ENCODE data around the gene PMS1.
A peak's percentile ranks its signal among the peaks of the same experiment; 100 is the strongest.
"Not testable (repeated sequence)": the region's sequence is repeated elsewhere in the genome, so short reads cannot be mapped to it uniquely, and the experiment has no call there.

PMS1 gene

DNA sequence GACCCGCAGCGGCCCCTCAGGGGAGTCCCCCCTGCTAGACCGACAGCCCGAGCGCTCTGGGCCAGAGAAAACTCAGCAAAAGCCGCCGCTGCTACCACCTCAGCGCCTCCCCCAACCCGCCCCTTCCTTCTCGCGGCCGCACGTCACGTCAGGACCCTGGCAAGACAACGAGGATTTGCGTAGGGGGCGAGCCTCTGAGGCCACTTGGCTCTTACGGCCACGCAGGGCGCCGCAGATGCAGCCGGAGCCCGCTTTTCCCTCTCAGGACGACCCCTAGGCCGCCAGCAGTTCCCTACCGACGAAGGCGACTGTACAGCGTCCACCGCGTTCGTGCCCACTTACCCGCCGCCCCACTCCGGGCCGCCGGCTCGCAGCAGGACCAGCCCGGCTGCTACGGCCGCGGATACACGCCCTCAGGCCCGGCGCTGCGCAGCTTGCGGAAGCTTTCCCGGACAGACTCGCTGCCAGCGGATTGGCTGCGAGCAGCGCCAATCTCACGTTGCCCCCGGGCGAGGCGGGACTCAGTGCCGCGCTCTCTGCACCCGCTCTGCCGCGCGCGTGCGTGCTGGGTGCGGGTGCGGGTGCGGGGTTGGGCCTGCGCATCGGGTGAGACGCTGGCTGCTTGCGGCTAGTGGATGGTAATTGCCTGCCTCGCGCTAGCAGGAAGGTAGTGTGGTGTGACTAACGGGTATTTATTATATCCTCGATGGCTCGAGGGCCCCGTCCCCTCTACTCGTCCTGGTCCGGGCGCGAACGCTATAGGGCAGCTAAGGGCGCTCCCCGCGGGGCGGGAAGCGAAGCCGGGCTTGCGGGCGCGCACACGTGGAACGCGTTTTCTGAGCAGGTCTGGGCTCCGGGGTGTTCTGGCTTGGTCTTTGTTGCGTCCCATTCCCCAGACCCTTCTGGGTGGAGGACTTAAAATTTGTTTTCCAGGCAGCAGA lies at the start of gene PMS1, which contains the start of gene ORMDL1:
Gene PMS1 (plus strand): TSS at position 524 of the 941 bp plus-strand sequence. CDS start 7,360 bp downstream, outside the sequence.
Gene ORMDL1 (minus strand): TSS at position 413 of the 941 bp plus-strand sequence. CDS start 1,744 bp downstream, outside the sequence.
- DNase-seq (ENCODE audit: low read depth in 2 of 3, low spot score in 1 of 3): peak; percentile 84 to 94 (median 88)

DNA sequence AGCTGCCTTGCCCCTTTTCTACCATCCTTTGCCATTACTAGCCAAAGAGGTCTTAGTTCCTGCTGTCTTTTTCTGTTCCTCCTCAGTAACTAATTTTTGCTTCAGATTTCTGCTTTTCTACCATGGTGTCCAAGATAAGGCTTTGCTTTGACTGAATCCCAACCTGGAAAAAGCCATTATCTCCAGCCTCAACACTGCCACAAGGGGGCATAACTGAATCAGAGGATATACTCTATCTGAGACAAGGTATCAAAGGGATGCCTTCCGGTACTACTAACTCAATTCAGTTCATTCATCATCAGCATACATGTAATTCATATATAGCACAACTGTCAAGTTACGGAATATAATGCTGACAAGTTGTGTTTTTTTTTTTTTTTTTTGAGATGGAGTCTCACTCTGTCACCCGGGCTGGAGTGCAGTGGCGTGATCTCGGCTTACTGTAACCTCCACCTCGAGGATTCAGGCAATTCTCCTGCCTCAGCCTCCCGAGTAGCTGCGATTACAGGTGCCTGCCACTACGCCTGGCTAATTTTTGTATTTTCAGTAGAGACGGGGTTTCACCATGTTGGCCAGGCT lies 33.1 kb upstream of the PMS1 start:
- peak in 1 of 3 donors; percentile 49 for DNase-seq (ENCODE audit: low read depth in 2 of 3, low spot score in 1 of 3)

DNA sequence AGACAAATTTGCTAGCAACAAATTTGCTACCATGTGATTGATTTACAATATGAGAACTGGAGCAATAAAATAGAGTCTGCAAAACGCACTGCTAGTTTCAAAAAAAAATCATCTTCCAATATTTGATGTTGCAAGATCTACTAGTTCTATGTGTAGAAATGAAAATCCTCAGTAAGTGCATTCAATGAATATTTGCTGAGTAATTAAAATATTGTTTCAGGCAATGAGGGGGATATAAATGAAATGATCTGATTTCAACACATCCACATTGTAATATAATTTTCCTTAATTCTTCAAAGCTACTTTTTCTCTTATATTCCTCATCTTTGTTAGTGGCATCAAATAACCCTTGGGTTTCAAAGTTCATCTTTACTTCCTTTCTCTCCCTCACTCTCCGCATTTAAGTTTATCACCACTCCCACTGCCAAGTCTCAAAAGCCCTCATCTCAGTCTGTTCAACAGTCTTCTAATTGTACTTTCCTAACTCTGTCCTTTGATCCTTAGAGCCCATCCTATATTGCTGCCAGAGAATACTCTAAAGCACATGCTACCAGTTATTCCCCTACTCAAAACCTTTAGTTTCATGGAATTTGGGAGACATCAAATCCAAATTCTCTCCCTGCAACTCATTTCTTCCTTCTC lies 27.8 kb upstream of the PMS1 start:
- DNase-seq (ENCODE audit: low read depth in 2 of 3, low spot score in 1 of 3): no peak

DNA sequence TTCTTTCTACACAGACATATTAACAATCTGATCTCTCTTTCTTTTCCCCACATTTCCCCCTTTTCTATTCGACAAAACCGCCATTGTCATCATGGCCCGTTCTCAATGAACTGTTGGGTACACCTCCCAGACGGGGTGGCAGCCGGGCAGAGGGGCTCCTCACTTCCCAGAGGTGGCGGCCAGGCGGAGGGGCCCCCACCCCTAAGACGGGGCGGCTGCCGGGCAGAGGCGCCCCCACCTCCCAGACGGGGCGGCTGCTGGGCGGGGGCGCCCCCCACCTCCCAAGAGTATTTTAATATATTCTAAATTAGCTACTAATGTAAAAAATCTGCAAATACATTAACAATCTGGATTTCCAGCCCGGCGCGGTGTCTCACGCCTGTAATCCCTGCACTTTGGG lies 24.1 kb upstream of the PMS1 start:
- not testable (repeated sequence) for DNase-seq (ENCODE audit: low read depth in 2 of 3, low spot score in 1 of 3)

DNA sequence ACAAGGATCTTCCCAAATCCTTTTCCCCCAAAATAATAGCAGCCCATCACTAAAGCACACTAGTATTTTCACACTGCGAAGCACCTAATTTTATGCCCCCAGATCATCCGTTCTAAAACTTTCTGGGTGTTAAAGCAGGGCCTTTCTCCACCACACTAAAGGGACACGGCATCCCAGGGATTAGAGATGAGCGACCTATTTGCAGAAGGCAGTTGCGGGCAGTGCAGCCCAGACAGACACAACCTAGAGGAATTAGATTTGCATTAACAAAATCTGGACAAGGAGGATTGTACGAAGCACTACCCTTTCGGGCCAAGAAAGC lies 22.1 kb upstream of the PMS1 start:
- no peak for DNase-seq (ENCODE audit: low read depth in 2 of 3, low spot score in 1 of 3)

DNA sequence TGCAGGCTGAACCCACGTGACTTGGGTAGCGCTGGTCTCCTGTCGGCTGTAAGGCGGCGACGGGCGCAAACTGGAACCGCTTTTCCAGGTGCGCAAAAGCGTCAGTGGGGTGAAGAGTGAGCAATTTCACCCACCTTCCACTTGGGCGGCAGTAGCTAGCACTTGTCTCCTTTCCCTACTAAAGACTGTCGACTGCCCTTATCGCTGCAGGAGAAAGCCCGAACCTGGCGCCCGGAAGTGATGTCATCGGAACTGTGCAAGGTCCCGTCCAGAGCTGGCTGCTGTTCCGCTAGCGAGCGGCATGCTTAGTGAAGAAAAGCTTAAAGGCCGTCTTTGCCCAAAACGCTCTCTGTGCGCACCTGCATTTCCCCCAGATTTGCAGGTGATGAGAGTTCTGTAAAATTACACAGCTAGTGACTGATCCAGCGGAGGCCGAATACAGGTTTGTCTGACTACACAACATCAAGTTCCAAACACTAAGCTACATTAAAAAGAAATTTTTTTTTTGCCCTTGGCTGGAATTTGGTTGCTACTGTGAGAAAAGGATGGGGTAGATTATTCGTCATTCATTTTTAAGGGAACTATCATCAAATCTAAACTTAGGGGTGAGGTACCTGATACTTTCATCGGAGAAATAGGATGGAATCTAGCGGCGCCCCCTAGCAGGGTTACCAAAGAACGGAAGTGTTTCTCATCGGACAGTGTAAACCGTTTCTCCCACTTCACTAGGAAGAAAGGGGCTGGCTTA lies 21.5 kb upstream of the PMS1 start, which contains the start of gene OSGEPL1:
Gene OSGEPL1 (minus strand): TSS at position 242 of the 748 bp plus-strand sequence. CDS start 1,152 bp downstream, outside the sequence.
- peak; percentile 81 to 90 (median 90) for DNase-seq (ENCODE audit: low read depth in 2 of 3, low spot score in 1 of 3)

DNA sequence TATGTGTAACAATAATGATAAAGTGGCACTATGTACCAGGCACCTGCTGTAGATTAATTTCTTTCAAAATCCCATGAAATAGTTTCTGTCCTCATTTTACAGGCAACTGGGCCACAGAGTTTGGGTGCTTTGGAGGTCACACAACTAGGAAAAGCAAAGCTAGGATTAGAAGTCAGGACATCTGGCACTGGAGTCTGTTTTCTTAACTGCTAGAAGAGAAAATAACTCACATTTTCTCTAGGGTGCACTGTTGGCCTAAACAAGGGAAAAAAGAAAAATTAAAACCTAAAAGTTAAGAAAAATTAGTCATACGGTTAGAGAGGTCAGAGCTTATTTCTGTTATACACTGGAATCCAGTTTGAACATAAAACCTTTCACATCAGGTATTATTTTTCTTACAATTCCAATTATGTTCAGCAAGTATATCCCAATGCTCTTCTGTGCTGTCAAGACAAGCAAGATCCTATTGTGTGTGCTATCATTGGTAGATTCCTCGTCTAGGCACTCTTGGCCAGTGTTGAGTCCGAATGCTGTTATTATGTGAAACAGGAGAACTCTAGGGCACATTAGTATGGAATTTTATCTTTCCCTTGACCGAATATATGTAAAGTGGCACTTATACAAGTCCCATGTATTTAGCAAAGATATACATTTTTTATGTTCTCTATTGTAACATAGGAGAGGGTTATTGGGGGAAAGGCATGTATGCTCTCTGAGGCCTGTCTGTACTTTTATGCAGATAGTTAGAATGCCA lies 20.2 kb upstream of the PMS1 start:
- DNase-seq (ENCODE audit: low read depth in 2 of 3, low spot score in 1 of 3): no peak

DNA sequence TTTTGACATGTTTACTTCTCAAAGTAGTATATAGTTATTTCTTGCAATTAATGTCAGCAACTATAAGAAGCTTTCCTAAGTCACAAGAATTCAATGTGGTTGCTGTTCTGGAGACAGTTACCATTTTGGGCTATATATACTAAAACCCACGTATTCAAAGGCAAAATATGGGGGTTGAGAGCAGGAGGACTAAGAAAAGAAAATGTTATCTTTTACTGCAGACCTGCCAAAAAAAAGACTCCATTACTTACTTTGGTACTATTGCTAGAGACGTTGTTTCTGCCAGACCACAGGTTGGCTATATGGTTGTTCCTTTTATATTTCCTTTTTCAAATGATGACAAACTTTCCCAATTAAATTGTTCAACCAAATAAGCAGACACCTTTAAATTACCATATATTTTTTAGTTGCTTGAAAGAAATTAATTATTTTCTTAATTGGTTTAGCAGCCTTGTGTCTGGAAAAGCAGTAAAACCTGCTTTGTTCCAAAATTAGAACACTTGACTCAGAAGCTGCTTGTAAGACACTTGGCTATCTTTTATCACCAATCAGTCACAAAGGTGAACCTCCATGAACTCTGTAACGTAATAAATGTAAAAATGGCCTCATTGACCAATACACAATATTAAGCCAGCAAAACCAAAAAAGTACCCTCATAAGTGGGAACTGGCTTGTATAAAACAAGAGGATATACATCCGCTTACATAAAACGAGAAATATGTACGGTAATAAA lies 13.5 kb upstream of the PMS1 start:
- DNase-seq (ENCODE audit: low read depth in 2 of 3, low spot score in 1 of 3): no peak

DNA sequence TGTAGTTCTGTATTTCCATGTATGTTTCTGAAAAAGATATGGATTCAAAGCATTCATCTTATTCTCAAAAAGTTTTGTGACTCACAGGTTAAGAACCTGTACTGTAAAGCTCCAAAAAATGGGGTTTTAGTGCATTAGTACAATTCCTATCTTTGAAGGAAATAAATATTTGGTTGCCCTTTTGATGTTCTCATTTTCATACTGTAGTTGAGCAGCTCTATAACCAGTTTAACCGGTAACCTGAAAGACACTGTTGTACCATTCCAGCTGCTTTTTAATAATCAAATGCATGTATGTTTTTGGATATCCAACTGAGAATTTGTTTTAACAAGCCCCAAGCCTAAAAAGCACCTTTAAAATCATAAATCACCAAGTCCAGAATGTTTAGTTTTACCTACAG lies 12.0 kb upstream of the PMS1 start:
- no peak for DNase-seq (ENCODE audit: low read depth in 2 of 3, low spot score in 1 of 3)

DNA sequence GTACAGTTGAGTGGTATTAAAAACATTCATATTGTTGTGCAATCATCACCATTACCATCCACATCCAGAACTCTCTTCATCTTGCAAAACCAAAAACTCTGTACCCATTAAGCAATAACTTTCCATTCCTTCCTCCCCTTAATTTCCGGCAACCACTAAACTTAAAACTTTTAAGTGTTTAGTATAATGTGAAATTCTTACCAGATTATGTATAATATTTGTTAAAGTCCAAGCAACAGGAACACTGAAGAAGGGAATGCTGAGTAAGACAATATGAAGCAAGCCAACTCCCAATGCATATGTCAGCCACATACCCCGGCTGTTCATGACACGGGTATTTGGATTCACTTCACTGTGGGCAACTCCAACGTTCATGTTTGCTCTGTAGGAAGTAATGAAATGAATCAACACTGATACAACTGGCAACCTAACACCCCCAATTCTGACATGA lies 2.0 kb upstream of the PMS1 start:
- peak in 1 of 3 donors; percentile 11 for DNase-seq (ENCODE audit: low read depth in 2 of 3, low spot score in 1 of 3)

DNA sequence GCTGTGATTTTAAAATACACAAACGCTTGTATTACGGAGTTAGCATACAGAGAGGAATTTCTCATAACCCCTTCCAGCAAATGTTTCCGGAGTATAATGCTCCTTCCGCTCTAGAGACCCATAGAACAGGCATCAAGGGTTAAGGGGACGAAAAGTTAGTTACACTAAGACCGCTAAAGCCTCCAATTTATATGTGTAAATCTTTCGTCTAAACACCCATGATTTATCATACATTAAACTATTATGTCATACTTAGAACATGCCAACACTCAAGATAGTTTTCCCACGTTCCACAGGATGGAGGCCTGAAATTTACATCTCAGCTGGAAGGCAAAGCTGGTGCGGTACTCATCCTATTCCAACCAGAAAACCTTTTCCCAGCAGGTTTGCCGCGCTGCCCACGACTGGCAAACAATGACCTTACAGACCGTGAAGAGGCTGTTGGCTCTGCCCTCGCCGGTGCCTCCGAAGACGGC lies 761 bp upstream of the PMS1 start:
- no peak for DNase-seq (ENCODE audit: low read depth in 2 of 3, low spot score in 1 of 3)

DNA sequence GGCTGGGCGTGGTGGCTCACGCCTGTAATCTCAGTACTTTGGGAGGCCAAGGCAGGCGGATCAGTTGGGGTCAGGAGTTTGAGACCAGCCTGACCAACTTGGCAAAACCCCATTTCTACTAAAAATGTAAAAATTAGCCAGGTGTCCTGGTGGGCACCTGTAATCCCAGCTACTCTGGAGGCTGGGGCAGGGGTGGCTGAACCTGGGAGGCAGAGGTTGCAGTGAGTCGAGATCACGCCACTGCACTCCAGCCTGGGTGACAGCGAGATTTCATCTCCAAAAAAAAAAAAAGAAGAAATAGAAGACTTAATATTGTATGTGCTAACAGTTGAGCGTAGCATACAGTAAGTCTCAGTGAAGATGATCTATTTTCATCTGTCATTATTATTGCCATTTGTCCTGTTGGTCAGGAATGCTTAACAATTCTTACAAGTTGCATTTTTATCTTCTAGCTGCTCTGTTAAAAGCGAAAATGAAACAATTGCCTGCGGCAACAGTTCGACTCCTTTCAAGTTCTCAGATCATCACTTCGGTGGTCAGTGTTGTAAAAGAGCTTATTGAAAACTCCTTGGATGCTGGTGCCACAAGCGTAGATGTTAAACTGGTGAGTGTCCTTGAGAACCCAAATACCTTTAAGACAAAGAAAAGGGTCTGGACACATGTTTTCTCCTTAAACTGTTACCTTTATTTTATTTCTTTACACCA lies 7.2 kb downstream of the PMS1 start:
- no peak for DNase-seq (ENCODE audit: low read depth in 2 of 3, low spot score in 1 of 3)

DNA sequence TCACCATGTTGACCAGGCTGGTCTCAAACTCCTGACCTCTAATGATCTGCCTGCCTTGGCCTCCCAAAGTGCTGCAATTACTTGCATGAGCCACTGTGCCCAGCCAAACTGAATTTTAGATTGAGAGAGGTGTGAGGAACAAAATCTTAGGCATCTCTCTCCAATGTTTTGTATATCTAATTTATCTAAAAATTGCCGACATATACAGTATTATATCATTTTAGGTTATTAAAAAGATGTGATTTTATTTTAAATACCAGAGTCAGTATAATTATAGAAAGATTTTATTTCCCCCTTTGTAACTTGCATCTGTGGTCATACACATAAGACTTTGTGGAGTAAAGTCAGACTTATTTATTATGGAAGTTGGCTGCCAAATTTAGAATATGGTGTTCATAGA lies 10.1 kb downstream of the PMS1 start:
- no peak for DNase-seq (ENCODE audit: low read depth in 2 of 3, low spot score in 1 of 3)

DNA sequence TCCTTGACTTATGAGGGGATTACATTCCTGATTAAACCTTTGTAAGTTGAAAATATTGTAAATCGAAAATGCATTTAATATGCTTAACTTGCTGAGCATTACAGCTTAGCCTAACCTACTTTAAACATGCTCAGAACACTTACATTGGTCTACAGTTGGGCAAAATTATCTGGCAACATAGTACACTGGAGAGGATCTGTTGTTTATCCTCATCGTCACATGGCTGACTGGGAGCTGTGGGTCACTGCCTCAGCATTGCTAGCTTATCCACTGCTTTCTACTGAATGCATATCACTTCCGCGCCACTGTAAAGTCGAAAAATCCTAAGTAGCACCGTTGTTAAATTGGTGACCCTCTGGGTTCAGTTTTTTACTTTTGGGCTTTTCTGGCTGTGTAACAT lies 13.7 kb downstream of the PMS1 start:
- DNase-seq (ENCODE audit: low read depth in 2 of 3, low spot score in 1 of 3): no peak

DNA sequence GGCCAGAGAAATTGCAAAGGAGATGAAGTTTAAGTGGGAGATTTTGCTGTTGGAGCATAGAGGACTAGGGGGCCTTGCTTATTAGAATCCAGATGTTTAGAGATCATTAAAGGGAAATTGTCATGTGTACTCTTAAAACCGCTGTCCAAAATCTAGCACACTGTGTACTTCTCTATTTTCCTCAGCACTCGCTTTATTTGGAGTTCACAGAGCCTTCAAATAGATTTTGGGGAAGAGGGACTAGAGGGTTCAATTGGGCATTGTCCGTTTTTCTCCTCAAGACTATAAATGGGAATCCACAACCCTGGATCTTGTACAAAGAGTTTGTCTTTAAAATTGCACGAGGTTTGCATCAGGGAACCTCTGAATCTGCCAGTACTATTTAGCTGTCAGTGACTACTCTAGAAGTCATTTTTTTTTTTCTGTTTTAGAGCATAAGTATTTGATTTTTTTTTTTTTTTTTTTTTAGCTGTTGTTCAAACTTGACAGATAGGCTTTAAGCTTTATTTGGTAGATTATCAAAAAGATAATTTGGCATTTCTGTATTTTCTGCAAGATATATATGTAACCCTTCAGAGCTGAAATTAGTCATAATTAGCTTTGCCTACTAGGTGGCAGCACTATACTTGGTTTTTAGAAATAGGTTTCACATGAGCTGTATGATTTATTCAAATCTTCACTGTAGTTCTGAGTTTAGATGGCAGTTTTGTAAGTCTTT lies 14.2 kb downstream of the PMS1 start:
- no peak for DNase-seq (ENCODE audit: low read depth in 2 of 3, low spot score in 1 of 3)

DNA sequence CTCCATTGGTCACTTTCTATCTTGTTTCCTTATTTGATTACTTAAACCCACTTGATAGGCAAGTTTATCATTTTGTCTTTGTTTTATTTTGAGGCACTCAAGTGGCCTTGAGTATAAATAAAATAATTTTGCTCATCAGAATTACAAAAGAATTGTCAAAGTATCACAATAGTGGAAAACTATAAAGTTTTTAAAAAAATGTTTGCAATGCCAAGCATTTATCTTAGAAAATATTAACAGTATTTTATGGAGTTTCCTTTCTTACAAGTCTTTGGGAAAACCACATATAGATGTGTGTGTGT lies 14.7 kb downstream of the PMS1 start:
- no peak for DNase-seq (ENCODE audit: low read depth in 2 of 3, low spot score in 1 of 3)

DNA sequence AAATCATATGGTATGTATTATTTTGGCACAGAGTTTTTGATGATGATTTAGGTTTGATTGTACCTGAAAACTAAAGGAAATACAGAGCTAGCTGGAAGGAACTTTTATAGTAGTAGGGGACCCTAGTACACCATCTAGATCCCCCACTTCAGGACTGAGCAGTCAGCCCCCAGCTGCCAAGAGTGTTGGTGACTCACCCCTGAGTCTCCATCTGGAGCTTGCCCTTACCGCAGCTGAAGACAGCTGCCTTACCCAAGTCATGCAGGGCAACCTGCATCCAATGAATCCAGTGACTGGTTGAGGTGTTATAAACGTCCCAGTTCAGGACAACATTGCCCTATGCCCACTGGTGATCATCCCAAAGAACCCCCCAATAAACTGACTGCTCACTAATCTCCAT lies 15.3 kb downstream of the PMS1 start:
- no peak for DNase-seq (ENCODE audit: low read depth in 2 of 3, low spot score in 1 of 3)

DNA sequence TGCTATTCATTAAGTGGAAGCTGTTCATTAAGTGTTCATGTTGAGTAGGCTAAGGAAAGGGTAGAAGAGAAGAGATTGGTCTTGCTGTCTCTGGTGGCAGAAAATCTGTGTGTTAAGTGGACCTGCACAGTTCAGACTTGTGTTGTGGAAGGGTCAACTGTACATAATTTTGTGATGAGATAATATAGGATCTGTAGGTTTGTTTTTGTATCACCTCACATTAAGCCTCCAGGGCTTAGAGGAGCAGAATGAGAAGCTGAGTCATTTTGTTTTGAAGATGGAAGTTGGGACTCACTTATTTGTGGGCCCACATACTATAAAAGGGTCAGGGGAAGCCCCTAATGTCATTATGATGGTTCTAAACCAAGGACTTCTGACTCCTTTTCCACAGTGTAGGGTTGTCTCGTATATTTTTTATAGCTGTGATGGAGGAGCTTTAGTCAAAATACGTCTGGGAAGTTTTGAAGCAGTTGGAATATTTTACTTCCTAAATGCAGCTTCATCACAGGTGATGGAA lies 18.2 kb downstream of the PMS1 start:
- DNase-seq (ENCODE audit: low read depth in 2 of 3, low spot score in 1 of 3): no peak

Data from stimulated activated CD4-positive, alpha-beta T cell treated with anti-CD3 and anti-CD28 coated beads, Interleukin-12 subunit alpha, Interleukin-12 subunit beta, amount 100 ng/mL, for 48 hours (primary cell).